Right lung (tissue), 10 donors: ENCODE results near the gene UXS1. TPM values are rescaled to one million over a fixed set of nuclear protein-coding genes. Genes with fewer than 3 reads are reported as not detected.
"Not testable (repeated sequence)": the region's sequence is repeated elsewhere in the genome, so short reads cannot be mapped to it uniquely, and the experiment has no call there.

Experiments
- DNase-seq, 2 donors: peaks; one replicate each; pipeline ENCODE4 v3.0.0-alpha.2; 2013
- long read RNA-seq, 8 donors: transcript quantifications; one replicate each; lab custom pipeline, GENCODE V29; 2026
- polyA plus RNA-seq, 5 donors: library from polyadenylated mRNA; unstranded; fragments of 120-200 nt; gene quantifications; one replicate each; pipeline versions ENCODE4 v1.2.1 to v1.2.3, GENCODE V29; 2013; ENCODE audit warnings: inconsistent platforms in 1 of 5, low replicate concordance in 1 of 5; ENCODE audit not compliant: insufficient read length in 5 of 5, insufficient read depth in 1 of 5

Gene UXS1
- polyA plus RNA-seq: 10 to 100 TPM; 85.7 to 98.2 (median 92.4) TPM
- long read RNA-seq, donor 1, transcript UXS1-201 (15 exons, 2,099 nt): minor isoform, 5 of 102 reads
- long read RNA-seq, donor 1, transcript UXS1-203 (15 exons, 1,839 nt): major isoform, 27 of 102 reads
- long read RNA-seq, donor 1, transcript UXS1-210 (2 exons, 1,547 nt): minor isoform, 7 of 102 reads
- long read RNA-seq, donor 1, partial matches to known transcripts: 62 of 102 reads
- long read RNA-seq, donor 1, other reads (novel, unspliced or antisense): 0 of 102 reads
- long read RNA-seq, donor 2, transcript UXS1-203 (15 exons, 1,839 nt): major isoform, 7 of 13 reads
- long read RNA-seq, donor 2, partial matches to known transcripts: 0 of 13 reads
- long read RNA-seq, donor 2, other reads (novel, unspliced or antisense): 0 of 13 reads
- long read RNA-seq, donor 3, transcript UXS1-203 (15 exons, 1,839 nt): major isoform, 15 of 87 reads
- long read RNA-seq, donor 3, transcript UXS1-210 (2 exons, 1,547 nt): minor isoform, 8 of 87 reads
- long read RNA-seq, donor 3, transcript UXS1-201 (15 exons, 2,099 nt): minor isoform, 5 of 87 reads
- long read RNA-seq, donor 3, partial matches to known transcripts: 59 of 87 reads
- long read RNA-seq, donor 3, other reads (novel, unspliced or antisense): 0 of 87 reads
- long read RNA-seq, donor 4, transcript UXS1-203 (15 exons, 1,839 nt): major isoform, 10 of 16 reads
- long read RNA-seq, donor 4, partial matches to known transcripts: 0 of 16 reads
- long read RNA-seq, donor 4, other reads (novel, unspliced or antisense): 0 of 16 reads
- long read RNA-seq, donor 5, transcript UXS1-203 (15 exons, 1,839 nt): major isoform, 25 of 104 reads
- long read RNA-seq, donor 5, partial matches to known transcripts: 71 of 104 reads
- long read RNA-seq, donor 5, other reads (novel, unspliced or antisense): 0 of 104 reads
- long read RNA-seq, donor 6, transcript UXS1-203 (15 exons, 1,839 nt): major isoform, 19 of 31 reads
- long read RNA-seq, donor 6, partial matches to known transcripts: 5 of 31 reads
- long read RNA-seq, donor 6, other reads (novel, unspliced or antisense): 0 of 31 reads
- long read RNA-seq, donor 7, transcript UXS1-203 (15 exons, 1,839 nt): major isoform, 11 of 33 reads
- long read RNA-seq, donor 7, partial matches to known transcripts: 17 of 33 reads
- long read RNA-seq, donor 7, other reads (novel, unspliced or antisense): 0 of 33 reads
- long read RNA-seq, donor 8, transcript UXS1-203 (15 exons, 1,839 nt): major isoform, 5 of 6 reads
- long read RNA-seq, donor 8, partial matches to known transcripts: 0 of 6 reads
- long read RNA-seq, donor 8, other reads (novel, unspliced or antisense): 0 of 6 reads

- DNase-seq: peak; percentile 98
These were observed at the start of gene UXS1 for GRCh38 chr2:106193977-106194778. Gene UXS1, minus strand, starts transcription at chr2:106194301. Its CDS starts 60 bp downstream, at chr2:106194241.

DNA sequence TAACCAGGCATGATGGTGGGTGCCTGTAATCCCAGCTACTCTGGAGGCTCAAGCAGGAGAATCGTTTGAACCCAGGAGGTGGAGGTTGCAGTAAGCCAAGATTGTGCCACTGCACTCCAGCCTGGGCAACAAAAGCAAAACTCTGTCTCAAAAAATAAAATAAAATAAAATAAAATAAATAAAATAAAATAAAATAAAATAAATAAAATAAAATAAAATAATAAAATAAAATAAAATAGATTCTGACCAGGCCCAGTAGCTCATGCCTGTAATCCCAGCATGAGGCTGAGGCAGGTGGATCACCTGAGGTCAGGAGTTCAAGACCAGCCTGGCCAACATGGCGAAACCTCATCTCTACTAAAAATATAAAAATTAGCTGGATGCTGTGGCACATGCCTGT is 45.4 kb upstream of the UXS1 start:
- not testable (repeated sequence) for DNase-seq

GRCh38 chr2:106235392-106235791 is 41.3 kb upstream of the UXS1 start:
- not testable (repeated sequence) for DNase-seq

DNA sequence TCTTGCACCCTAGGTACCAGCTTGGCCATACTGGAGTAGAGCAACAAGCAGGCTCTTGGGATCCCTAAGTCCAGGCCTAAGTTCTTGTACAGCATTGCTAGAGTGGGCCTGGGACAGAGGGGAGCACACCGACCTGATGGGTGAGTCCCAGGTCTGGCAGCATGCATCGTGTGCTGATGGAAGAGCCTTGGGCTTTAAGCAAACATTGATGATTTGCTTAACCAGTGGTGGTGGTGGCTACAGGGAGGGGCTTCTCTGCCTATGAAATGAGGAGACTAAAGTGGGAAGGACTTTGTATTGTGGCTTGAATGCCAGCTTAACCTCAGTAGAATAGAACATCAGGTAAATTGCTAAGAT is 39.2 kb upstream of the UXS1 start:
- DNase-seq: no peak

DNA sequence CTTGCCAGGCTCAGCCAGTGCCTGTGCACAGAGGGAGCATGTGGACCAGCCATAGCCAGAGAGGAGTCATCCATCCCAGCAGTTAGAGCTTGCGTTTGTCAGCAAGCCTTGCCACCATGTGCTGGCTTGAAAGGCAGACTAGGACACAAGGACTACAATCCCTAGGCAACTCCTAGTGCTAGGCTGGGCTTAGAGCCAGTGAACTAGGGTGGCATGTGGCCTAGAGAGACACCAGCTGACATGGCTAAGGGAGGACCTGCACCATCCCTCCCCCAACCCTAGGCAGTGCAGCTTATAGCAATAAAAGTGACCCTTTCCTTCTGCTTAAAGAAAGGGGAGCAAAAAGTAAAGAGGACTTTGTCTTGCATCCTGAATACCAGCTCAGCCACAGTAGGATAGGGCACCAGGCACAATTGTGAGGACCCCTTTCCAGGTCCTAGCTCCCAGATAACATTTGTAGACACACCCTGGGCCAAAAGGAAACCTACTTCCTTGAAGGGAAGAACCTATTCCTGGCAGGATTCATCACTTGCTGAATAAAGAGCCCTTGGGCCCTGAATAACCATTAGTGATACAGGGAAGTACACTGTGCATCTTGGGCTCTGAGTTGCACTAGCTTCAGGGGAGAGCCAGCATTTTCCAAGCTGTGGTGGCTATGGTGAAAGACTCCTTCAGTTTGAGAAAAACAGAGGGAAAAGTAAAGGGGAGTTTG is 38.7 kb upstream of the UXS1 start:
- peak in 1 of 2 donors; percentile 1 for DNase-seq

GRCh38 chr2:106223347-106223746 is 29.2 kb upstream of the UXS1 start:
- DNase-seq: no peak

GRCh38 chr2:106222057-106222456 is 28.0 kb upstream of the UXS1 start:
- not testable (repeated sequence) for DNase-seq

DNA sequence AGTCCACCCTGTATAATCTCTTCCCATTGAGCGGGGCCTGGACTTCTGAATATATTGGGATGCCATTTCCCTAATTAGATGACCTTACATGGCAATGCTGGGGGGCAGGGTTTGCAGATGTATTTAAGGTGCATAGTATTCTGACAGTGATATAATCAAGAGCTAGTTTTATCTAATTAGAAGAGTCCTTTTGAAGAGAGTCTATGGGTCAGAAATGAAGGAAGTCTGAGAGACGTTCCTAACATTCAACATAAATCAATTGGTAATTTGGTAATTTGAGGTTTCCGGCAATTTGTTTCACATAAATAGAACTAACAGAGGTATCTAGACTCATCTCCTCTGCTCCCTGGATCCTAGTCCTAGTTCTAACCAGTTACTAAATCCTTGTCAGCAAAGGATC is 25.7 kb upstream of the UXS1 start:
- DNase-seq: no peak

GRCh38 chr2:106219157-106219556 is 25.1 kb upstream of the UXS1 start:
- DNase-seq: not testable (repeated sequence)

DNA sequence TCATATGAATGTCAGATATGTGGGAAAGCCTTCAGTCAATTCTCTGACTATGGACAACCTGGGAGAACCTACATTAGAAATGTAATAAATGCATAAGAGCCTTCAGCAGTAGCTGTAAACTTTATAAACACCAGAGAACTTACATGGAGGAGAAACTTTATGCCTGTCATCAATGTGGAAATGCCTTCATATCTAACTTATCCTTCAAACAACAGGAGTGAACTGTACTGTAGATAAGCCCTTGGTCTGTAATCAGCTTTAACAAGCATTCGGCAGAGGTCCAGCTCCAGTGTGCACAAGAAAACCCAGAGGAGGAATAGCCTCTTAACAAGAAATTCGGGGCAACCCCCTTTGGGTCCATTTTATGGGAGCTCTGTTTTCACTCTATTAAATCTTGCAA is 14.8 kb upstream of the UXS1 start:
- no peak for DNase-seq

DNA sequence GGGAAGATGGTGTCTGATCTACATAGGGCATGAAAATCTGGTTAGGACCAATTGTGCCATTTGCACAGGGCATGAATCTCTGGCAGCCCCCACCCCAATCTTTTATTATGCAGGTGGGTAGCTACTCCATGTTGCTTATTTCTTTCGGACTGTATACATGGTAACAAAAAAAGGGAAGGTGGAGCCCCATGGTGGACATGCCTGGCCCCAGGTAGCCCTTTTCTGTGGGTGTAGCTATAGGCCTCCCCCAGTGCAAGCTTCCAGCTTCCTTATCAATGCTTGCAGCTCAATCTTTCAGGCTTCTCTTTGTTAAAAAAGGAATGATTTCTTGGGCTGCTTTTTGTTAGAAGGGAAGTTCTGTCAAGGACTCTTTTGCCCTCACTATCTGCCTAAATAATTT is 14.3 kb upstream of the UXS1 start:
- DNase-seq: no peak

DNA sequence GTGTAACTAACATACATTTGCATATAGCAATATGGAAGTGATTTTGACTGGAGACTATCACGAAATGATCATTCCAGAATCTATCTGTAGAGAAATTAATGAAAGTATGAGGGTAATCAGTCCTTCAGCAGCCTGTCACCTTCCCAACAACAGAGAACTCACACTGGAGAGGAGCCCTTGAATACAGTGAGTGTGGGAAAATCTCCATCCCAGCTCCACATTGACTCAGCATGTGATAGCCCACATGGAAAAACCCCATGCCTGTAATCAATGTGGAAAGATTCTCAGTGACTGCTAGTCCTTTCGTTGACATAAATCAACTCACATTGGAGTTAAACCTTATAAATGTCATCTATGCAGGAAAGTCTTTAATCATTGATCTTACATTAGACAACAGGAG is 13.1 kb upstream of the UXS1 start:
- no peak for DNase-seq

DNA sequence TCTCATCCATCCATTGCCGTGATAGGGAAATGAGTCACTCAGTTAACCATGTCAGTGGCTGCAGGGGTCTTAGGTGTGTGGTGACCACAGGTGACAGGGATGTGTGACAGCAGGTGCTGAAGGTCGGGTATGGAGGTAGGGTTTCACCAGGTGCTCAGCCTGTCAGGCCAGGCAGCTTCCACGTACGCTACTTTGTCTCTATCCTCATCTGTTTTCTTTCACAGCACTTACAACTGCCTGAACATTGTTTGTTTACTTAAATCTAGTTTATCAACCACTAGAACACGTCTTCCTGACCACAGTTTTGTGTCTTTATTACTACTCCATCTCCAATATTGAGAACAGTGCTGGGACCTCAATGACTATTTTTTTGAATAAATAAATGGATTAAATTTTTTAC is 11.4 kb upstream of the UXS1 start:
- DNase-seq: no peak

DNA sequence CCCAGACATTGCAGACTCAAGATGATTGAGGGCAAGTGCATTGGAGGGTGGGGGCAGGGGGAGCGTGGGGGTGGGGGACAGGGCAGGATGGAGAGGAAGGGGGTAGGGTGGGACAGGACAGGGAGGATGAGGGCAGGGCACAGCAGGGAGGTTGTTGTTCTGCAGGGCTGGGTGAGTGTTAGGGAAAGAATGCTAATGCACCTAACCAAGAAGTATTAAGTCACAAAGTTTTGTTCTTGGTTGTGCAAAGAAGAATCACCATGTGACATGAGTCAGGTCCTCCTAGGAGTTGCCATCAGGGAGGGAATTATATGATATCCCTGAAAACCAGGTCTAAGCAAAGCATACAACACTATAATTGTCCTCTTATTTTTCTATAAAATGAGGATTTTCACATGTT is 10.4 kb upstream of the UXS1 start:
- not testable (repeated sequence) for DNase-seq

DNA sequence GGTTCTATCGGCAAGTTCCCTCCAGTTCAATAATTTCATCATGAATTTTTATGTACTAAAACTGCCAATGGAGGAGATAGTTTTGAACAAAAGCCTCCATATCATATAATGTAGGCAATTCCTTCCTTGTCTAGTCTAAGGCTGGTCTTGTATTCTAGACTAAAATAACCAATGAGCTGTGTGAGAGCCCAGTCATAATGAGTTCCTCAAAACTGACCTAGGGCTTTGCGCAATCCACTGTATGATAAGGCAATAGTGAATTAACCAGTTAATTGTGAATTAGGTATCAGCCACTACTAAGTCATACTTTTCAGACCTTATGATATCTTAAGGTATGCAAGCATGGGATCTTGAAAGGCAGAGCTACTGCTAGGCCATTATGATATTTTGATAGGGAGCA is 7.6 kb upstream of the UXS1 start:
- DNase-seq: no peak

DNA sequence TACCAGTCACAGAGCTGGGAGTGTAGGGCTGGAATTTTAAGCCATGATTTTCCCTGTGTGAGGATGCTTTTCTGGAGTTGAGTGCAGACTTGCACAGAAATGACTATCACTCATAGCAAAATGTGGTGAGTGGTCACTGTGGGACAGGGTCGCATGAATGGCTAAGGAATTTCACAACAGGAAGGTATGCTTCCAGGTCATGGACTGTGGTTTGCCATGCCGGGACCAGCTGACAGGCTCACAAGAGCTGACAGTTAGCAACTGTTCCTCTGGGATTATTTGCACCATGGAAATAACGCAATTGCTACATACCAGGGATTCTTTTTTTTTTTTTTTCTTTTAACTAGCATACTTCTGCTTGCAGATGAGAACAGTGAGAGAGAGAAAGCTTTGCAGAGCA is 3.8 kb upstream of the UXS1 start:
- peak in 1 of 2 donors; percentile 40 for DNase-seq

- DNase-seq: no peak
These were observed 1.9 kb upstream of the UXS1 start for GRCh38 chr2:106195981-106196380.

- DNase-seq: no peak
These were observed 1.4 kb upstream of the UXS1 start for GRCh38 chr2:106195456-106195855.

DNA sequence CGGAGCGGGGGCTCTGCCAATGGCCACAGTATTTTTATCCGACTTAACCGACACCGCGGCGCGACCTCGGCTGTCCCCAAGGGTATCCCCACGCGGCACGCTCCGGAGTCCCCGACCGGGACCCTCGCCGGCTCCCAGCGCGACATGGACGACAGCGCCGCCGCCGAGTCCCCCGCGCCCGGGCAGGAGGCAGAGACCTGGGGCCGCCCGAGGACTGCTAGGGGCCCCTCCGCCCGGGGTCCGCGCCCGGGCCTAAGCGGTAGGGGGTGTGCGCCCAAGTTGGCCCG is 468 bp downstream of the UXS1 start:
- peak in 1 of 2 donors; percentile 29 for DNase-seq
